NCI-H2107 (cell line): Measurements from ENCODE around the gene KRTAP2-2.

Source experiments
- DNase-seq: peaks from one replicate; lab custom pipeline; 2025; lab: John Stamatoyannopoulos, UW

The KRTAP2-2 gene

GRCh38 chr17:41020336-41020735 is 34.7 kb downstream of the KRTAP2-2 start:
- no peak for DNase-seq

GRCh38 chr17:41019415-41019814 is 35.6 kb downstream of the KRTAP2-2 start:
- DNase-seq = no peak

GRCh38 chr17:41018541-41018940 is 36.5 kb downstream of the KRTAP2-2 start:
- no peak for DNase-seq

GRCh38 chr17:41016578-41017215 is 38.3 kb downstream of the KRTAP2-2 start:
- DNase-seq = no peak

- no peak for DNase-seq
Observed at GRCh38 chr17:41015454-41015853, 39.6 kb downstream of the KRTAP2-2 start.

- DNase-seq = peak; percentile 81
Observed at GRCh38 chr17:41013606-41014005, 41.4 kb downstream of the KRTAP2-2 start.

- DNase-seq = no peak
Observed at GRCh38 chr17:41013181-41013580, 41.8 kb downstream of the KRTAP2-2 start.

GRCh38 chr17:41012326-41013120 is 42.5 kb downstream of the KRTAP2-2 start:
- DNase-seq = no peak

GRCh38 chr17:41010441-41010840 is 44.6 kb downstream of the KRTAP2-2 start:
- no peak for DNase-seq

GRCh38 chr17:41009936-41010335 is 45.1 kb downstream of the KRTAP2-2 start:
- DNase-seq = no peak

- DNase-seq = no peak
Observed at GRCh38 chr17:41009301-41009760, 45.7 kb downstream of the KRTAP2-2 start.

GRCh38 chr17:41008811-41009210 is 46.2 kb downstream of the KRTAP2-2 start, which contains the start of gene KRTAP3-1:
Gene KRTAP3-1, minus strand, starts transcription at chr17:41009128. Its CDS starts 54 bp downstream, at chr17:41009074.
- DNase-seq = peak; percentile 70
